Hematopoietic multipotent progenitor cell treated with erythropoietin and hydrocortisone succinate and interleukin-3 and kit ligand, for 4 days (in vitro differentiated cells): ENCODE data around the gene PFKFB4.
A peak's percentile ranks its signal among the peaks of the same experiment; 100 is the strongest.
"Not testable (repeated sequence)": the region's sequence is repeated elsewhere in the genome, so short reads cannot be mapped to it uniquely, and the experiment has no call there.

Experiments used
- DNase-seq: peaks from one replicate; pipeline ENCODE4 v3.0.0-alpha.2; 2015

PFKFB4 gene

GRCh38 chr3:48480891-48481290 lies 75.7 kb downstream of the PFKFB4 start:
- not testable (repeated sequence) for DNase-seq

- DNase-seq = peak; percentile 69
Observed at GRCh38 chr3:48478626-48479555, 77.7 kb downstream of the PFKFB4 start.

GRCh38 chr3:48477959-48478520 lies 78.6 kb downstream of the PFKFB4 start:
- no peak for DNase-seq

- DNase-seq = no peak
Observed at GRCh38 chr3:48476426-48477053, 80.1 kb downstream of the PFKFB4 start.

GRCh38 chr3:48475188-48475587 lies 81.4 kb downstream of the PFKFB4 start:
- DNase-seq = no peak

- no peak for DNase-seq
Observed at GRCh38 chr3:48474619-48475018, 82.0 kb downstream of the PFKFB4 start.

- DNase-seq = not testable (repeated sequence)
Observed at GRCh38 chr3:48474031-48474430, 82.6 kb downstream of the PFKFB4 start.

GRCh38 chr3:48473617-48473952 lies 83.0 kb downstream of the PFKFB4 start:
- DNase-seq = no peak

GRCh38 chr3:48472923-48473616 lies 83.5 kb downstream of the PFKFB4 start:
- peak; percentile 99 for DNase-seq

- DNase-seq = no peak
Observed at GRCh38 chr3:48472673-48472922, 84.0 kb downstream of the PFKFB4 start.

GRCh38 chr3:48470286-48470685 lies 86.3 kb downstream of the PFKFB4 start:
- peak; percentile 35 for DNase-seq

GRCh38 chr3:48469046-48469915 lies 87.3 kb downstream of the PFKFB4 start:
- DNase-seq = peak; percentile 25

- DNase-seq = no peak
Observed at GRCh38 chr3:48468329-48468731, 88.3 kb downstream of the PFKFB4 start.
